Ramos (cell line): ENCODE data around the gene CZIB.
"Not testable (repeated sequence)": the region's sequence is repeated elsewhere in the genome, so short reads cannot be mapped to it uniquely, and the experiment has no call there.

Experiments used
- in situ Hi-C: fragments of 300-500 bp; cut with MboI; formaldehyde crosslinking; loops from one replicate; pipeline ENCODE4 v1.14.3; 2022; ENCODE audit warnings: low sequenced_read_pairs; ENCODE audit not compliant: unreplicated experiment

Gene CZIB

DNA sequence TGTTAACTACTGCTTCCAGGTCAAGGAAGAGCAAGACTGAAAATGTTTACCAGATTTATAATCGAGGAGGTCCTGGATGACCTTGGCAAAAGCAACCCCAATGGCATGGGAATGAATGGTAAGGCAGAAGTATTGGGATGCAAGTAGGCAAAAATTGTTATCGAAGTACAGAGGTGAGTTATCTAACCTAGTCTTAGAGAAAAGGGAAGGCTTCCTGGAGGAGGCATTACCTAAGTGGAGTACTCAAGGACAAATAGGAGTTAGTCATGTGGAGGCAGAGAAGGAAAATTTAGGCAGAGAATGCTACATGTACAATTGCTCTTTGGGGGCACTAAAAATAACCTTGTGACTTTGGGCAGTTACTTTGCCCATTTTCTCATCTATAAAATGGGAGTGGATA, 21.4 kb upstream of the CZIB start:
- in situ Hi-C loops: no loop called here

DNA sequence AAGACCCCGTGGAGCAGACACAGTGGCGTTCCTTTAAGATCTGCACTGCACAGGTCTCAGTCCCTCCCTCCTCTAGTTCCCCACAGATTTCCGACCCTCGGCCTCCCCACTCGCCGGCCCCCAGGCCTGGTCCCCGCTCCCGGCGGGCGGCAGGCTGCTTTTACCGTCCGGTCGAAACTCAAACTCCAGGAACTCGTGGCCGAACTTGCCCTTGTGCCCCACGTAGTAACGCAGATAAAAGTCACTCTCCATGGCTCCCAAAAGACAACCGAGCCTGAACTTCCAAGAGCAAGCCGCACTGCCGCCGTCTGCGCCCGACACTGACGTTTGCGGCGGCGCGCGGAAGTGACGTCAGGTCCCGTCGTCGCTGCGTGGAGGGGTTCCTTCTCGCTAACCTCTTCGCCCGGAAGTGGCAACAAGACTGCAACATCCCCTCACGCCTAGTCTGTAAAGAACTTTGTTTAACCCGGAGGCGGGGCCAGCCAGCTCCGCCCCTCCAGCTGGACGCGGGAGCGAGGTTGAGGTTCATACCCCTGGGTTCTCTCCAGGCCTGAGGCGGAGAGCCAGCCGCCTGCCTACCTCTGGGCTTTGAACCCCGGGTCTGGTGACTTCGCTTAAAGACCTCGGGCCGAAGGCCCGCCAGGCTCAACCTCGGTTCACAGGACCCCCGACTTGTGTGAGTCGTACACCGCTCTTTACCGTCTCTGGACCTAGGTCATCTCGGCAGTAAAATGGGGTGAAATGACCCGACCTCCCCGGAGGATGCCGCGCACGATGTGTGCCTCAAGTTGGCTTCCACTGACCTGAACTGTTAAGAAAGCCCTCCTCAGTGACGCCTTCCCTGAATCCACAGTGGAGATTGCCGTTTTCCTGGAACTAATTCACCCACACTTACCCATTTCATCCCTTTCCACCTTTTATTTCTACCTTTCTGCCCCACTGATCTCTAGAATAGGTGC, 18.0 kb upstream of the CZIB start, which contains the start of gene MAGOH:
MAGOH (minus strand) TSS at position 322 of the 959 bp plus-strand sequence; CDS start at position 252, 70 bp downstream.
- in situ Hi-C loops: no loop called here

DNA sequence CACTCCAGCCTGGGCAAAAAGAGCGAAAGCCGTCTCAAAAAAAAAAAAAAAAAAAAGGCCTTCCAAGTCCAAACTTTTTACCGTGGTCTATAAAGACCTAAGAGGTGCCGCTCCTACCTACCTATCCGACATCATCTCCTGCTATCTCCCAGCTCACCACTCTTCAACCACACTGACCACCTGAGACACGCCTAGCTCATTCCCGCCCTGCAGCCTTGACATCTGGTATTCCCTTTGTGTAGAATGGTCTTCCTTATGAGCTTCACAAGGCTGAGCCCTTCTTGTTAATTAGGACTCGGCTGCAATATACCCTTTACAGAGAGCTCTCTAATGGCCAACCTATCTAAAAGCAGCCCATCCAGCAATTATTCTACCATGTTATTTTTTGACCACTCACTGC, 17.2 kb upstream of the CZIB start:
- in situ Hi-C loops: no loop called here

DNA sequence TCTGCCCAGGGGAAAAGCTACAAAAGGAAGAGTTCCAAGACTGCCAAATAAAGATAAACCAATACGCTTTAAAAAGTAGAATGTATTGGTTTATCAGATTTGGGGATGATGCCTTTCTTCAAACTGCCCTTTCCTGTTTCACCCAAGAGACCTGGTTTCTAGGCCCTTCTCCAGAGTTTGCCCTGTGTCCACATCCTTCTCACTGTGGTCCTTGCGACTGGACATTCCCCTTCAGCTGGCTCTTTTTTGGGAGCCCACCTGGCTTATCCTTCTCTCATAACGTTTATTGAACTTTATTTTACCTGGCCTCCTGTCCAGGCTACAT, 490 bp upstream of the CZIB start:
- in situ Hi-C loops: no loop called here

DNA sequence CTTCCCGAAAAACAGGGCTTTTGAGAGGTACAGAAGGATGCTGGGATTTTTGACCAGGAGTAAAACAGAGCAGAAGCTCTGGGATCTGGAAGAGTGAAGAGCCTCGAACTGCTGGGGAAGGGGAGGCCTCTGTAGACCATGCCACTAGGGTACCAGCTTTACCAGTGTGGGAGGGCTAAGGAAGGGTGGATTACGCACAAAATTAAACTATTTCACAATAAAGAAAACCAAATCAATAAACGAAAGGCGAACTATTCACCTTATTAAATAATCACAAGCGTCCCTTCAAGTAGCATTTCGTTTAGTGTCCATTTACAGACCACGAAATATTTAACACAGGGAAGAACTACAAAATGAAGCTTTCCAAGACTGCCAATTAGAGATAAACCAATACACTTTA, 723 bp downstream of the CZIB start:
- in situ Hi-C loops: no loop called here

DNA sequence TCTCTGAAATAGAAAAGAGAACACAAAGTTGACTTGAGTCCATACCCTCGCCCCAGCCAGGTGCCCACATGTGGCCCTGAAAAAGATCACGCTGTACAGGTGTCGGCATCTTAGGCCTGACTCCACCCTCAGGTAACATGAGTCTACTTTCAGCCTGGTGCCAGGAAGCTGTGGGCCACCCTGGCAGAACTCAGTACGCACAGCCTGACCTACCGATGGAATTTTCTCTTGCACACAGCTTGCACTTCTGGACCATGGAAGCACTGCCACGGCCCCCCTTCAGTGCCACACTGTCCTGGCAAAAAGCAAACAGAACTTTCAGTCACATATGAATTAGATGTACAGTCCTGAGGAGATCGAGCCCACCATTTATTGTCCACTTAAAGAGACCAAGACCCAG, 2.2 kb downstream of the CZIB start:
- in situ Hi-C loops: no loop called here

DNA sequence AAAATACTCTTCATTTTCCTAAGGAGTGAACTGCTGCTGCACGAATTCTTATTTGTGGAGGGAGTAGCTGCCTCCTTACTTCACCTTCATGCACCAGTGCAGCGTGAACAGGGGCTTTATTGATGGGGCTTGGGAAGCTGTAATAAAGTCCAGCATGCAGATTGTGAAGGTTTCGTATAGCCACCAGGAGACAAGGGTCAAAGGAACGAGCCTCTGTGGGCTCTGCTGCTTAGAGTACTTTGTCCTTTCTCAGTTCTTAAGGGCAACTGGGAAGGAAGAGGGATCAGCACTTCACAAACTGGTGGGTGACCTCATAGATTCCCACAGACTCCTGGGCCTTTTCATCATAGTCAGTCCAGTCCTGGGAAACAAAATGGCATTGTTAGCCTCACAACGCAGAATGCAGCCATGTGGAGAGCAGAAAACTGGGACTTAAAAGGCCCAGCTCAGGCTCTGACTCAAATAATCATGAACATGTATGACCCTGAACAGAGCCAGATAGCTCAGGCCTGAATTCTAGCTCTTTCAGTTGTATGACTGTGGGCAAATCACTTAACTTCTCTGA, 6.0 kb downstream of the CZIB start:
- in situ Hi-C loops: no loop called here

DNA sequence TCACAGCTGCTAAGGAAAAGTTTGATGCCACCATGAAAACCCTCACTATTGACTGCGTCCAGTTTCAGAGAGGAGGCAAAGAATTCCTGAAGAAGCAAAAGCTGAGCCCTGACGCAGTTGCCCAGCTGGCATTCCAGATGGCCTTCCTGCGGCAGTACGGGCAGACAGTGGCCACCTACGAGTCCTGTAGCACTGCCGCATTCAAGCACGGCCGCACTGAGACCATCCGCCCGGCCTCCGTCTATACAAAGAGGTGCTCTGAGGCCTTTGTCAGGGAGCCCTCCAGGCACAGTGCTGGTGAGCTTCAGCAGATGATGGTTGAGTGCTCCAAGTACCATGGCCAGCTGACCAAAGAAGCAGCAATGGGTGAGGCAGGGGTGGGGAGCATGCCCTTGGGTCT, 9.5 kb downstream of the CZIB start:
- in situ Hi-C loops: no loop called here

DNA sequence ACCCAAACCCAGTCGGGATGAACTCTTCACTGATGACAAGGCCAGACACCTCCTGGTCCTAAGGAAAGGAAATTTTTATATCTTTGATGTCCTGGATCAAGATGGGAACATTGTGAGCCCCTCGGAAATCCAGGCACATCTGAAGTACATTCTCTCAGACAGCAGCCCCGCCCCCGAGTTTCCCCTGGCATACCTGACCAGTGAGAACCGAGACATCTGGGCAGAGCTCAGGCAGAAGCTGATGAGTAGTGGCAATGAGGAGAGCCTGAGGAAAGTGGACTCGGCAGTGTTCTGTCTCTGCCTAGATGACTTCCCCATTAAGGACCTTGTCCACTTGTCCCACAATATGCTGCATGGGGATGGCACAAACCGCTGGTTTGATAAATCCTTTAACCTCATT, 10.1 kb downstream of the CZIB start:
- in situ Hi-C loops: no loop called here

DNA sequence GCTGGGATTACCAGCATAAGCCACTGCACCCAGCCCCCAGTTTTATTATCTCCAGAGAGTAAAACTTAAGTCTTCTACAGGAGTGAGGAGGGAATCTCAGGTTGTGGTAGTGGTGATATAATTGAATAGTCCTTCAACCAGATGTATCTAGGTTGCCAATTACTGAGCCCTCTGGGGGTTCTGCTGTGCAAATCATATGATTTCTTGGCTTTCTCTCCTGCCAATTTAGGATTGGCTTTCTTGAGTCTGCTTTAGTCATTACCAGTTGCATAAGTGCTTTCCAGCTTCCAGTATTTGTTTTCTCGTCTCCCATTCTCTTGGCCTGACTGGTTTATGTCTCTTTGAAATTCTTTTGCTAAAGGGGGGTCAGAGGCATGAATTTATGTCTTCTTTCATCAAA, 12.7 kb downstream of the CZIB start:
- in situ Hi-C loops: no loop called here

DNA sequence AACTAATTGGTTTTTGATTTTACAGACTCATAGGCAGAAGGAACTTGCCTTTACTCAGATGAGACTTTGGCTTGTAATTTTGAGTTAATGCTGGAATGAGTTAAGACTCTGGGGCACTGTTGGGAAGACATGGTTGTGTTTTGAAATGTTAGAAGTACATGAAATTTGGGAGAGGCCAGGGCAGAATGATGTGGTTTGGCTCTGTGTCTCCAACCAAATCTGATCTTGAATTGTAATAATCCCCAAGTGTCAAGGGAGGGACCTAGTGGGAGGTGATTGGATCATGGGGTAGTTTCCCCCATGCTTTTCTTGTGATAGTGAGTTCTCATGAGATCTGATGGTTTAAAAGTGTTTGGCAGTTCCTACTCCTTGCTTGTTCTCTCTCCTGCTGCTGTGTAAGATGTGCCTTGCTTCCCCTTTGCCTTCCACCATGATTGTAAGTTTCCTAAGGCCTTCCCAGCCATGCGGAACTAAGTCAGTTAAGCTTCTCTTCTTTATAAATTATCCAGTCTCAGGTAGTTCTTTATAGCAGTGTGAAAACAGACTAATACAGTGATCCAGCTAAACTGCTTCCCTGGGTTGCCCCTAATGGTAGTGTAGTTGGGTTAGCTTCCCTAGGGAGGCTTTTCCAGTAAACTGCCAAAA, 13.6 kb downstream of the CZIB start:
- in situ Hi-C loops: no loop called here

DNA sequence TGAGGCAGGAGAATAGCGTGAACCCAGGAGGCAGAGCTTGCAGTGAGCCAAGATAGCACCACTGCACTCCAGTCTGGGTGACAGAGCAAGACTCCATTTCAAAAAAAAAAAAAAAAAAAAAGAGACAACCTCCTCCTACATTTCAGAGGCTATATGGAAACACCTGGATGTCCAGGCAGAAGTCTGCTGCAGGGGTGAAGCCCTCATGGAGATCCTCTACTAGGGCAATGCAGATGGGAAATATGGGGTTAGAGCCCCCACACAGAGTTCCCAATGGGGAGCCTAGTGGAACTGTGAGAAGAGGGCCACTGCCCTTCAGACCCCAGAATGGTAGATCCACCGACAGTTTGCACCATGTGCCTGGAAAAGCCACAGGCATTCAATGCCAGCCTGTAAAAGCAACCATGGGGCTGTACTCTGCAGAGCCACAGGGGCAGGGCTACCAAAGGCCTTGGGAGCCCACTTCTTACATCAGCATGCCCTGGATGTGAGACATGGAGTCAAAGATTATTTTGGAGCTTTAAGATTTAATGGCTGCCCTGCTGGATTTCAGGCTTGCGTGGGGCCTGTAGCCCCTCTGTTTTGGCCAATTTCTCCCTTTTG, 14.2 kb downstream of the CZIB start:
- in situ Hi-C loops: not testable (repeated sequence)

DNA sequence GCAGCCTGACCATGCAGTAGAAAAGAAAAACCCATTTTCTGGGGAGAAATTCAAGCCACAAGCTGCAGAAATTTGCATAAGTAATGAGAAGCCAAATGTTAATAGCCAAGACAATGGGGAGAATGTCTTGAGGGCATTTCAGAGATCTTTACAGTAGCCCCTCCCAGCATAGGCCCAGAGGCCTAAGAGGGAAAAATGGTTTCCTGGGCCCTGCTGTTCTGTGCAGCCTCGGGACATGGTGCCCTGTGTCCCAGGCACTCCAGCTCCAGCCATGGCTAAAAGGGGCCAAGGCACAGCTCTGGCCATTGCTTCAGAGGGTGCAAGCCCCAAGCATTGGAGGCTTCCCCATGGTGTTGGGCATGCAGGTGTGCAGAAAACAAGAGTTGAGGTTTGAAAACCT, 14.9 kb downstream of the CZIB start:
- in situ Hi-C loops: not testable (repeated sequence)

DNA sequence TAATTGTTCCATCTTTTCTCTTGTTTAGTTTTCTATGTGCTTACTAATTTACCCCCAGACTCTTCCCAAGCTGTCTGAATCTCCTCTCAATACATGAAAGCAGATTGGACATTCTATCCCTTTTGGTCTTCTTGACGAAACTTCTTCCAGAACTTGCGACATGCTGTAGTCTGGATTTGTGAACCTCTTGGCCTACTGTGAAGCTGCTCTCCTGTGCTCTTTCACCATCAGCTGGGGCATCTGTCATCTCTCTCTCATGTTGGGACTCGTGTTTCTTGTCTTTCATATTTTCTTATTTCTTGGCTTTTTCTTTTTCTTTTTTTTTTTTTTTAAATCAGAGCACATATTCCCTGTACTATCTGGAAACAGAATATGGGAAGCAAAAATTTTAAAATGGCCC, 17.0 kb downstream of the CZIB start:
- in situ Hi-C loops: no loop called here

DNA sequence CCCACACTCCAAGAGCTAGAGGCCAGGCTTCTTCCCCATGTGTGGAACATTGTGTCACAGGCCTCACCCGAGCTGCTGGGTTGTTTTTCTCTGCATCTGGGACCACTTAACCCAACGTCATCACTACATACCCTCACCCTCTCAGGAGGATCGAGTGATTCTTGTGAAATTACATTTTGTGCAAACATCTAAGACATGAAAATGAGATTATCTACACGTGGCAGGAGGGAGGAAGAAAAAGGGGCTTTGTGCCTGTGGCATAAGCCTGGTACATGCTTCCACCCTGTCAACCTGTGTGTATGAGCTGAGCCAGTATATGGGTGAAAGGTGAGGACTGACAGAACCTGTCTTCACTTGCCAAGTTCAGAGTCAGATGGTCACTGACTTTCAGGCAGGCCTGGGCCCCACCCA, 22.2 kb downstream of the CZIB start:
- in situ Hi-C loops: loop anchor here (25.0 kb wide), 1 partner anchor 486 kb away; no protein-coding TSS in a partner anchor

DNA sequence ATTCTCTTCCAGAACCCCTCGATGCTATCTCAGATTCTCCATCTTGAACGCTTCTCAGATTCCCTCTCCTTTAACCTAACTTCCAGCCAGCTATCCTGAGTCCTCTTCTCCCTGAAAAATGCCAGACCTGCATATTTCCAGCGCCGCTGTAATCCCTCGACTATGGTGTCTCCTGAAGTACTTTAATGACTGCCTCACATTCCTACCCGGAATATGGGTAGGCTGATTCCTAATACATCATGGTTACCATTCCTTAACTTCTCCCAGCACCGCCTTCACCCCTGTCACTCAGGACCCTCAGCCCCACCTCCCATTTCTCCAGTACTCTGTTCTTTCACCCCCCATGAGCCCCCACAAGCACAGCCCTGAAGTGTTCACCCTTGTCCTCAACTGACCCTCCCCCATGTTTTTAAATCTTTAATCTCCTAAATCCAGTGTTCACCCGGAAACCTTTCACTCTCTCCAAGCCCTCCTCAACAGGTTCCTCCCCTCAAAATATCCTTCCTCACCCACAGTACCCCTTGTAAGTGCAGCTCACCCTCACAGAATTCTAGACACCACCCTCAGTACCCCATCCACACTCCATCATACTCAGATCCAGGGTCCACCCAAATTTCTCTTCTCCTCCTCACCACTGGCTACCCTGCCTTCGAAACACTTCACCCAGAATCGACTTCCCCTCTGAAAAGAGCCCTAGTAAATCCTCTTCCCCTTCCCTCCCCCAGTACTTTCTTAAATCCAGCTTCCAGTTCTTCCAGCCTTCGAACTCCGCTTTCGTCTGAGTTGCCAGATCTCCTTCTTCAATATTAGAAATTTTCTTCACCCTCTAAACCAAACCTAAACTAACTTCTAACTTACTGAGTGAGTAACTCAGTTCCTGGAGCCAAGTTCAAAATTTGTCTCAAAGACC, 22.9 kb downstream of the CZIB start:
- in situ Hi-C loops: loop anchor here (25.0 kb wide), 1 partner anchor 485 kb away; no protein-coding TSS in a partner anchor

DNA sequence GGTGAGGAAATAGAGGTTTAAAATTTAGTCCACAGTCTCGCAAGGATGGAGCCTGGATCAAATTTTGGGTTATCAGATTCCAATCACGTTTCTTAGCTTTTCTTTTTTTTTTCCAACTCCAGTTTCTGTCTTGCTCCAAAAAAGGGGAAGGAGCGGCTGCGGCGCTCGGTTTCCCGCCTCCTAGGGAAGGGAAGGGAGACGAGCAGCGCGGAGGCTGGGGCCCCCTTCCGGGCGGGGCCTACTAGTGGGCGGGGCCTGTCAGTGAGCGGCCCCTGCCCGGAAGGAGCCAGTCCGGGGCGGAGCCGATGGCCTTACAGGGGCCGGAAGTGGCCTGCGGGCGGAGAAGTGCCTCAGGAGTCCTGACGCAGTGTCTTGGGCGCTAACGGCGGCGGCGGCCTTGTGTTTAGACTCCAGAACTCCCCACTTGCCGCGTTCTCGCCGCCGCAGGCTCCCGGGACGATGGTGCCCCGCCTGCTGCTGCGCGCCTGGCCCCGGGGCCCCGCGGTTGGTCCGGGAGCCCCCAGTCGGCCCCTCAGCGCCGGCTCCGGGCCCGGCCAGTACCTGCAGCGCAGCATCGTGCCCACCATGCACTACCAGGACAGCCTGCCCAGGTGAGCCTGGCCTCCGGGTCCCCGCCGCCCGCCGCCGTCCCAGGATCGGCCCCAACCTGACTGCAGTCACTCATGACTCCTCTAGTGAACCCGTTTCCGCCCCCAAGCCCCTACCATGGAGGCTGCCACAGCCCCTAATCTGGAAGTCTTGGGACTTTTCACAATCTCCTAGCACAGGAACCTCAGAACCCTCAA, 23.7 kb downstream of the CZIB start, which contains the start of gene CPT2:
CPT2 (plus strand) TSS at position 340 of the 806 bp plus-strand sequence; CDS start at position 460, 120 bp downstream.
- in situ Hi-C loops: loop anchor here (25.0 kb wide), 1 partner anchor 484 kb away; no protein-coding TSS in a partner anchor

DNA sequence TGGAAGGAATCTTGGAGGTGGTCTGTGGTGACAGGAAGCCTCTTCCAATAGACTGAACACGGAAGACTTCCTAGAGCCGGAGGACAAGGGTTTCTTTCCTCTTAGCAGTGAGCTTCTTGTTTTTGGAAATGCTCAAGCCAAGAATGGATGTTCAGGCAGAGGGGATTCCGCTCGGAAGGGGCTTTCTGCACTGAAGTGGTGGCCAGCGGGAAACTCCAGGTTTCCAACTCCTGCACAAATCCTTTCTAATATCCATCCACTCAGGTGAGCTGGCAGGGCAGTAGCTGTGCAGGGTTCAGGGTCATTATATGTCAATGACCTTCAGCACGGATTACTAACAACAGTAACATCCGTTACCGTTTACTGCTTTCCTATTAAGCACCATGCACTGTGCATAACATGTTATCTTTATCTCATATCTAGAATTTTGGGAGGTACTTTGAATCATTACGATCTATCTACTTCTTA, 24.4 kb downstream of the CZIB start:
- in situ Hi-C loops: loop anchor here (25.0 kb wide), 1 partner anchor 484 kb away; no protein-coding TSS in a partner anchor
